Measurements from ENCODE around the gene PSMD3. TPM values are rescaled to one million over a fixed set of nuclear protein-coding genes. Genes with fewer than 3 reads are reported as not detected.

PSMD3 gene
- total RNA-seq (ENCODE audit: unreplicated experiment): 132 TPM
- long read RNA-seq, transcript PSMD3-201 (12 exons, 2,158 nt): major isoform, 64 of 73 reads
- long read RNA-seq, partial matches to known transcripts: 4 of 73 reads
- long read RNA-seq, other reads (novel, unspliced or antisense): 5 of 73 reads

GRCh38 chr17:39980351-39981206 lies at the start of gene PSMD3:
Gene PSMD3 (plus strand): TSS chr17:39980807. CDS start chr17:39980971, 164 bp downstream.
- peaks cover 11% of the 10 kb centered on the region for H3K36me3 Mint-ChIP-seq (ENCODE audit: low read depth, unreplicated experiment)
- TF ChIP-seq, protein P1, sequence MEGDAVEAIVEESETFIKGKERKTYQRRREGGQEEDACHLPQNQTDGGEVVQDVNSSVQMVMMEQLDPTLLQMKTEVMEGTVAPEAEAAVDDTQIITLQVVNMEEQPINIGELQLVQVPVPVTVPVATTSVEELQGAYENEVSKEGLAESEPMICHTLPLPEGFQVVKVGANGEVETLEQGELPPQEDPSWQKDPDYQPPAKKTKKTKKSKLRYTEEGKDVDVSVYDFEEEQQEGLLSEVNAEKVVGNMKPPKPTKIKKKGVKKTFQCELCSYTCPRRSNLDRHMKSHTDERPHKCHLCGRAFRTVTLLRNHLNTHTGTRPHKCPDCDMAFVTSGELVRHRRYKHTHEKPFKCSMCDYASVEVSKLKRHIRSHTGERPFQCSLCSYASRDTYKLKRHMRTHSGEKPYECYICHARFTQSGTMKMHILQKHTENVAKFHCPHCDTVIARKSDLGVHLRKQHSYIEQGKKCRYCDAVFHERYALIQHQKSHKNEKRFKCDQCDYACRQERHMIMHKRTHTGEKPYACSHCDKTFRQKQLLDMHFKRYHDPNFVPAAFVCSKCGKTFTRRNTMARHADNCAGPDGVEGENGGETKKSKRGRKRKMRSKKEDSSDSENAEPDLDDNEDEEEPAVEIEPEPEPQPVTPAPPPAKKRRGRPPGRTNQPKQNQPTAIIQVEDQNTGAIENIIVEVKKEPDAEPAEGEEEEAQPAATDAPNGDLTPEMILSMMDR (IDR thresholded peaks at IDR 0.05; ENCODE audit: unreplicated experiment): peak; percentile 81

DNA sequence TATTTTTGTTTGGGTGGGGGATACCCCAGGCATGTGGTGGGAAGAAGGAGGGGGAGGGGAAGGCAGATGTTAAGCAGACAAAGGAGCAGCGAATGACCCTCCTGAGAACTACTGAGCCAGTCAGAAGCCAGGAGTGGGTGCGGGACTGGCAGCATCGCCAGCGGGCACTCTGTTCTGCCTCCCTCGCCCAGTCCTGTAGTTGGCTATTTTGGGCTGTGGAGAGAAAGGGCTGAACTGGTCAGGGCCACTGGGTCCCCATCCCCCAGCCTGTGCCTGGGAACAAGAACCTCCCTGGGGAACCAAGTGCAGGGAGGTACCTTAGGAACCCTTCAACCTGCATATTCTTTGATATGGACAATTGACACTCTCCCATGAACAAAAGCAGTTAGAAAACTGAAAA lies 46.7 kb upstream of the PSMD3 start:
- Mint-ChIP-seq H3K27ac (ENCODE audit: unreplicated experiment) (peak overlapping the region; percentile 70), H3K4me1 (ENCODE audit: unreplicated experiment) (peaks cover 21% of the 10 kb centered on the region), H3K9me3 (ENCODE audit: unreplicated experiment) (no peaks in the 10 kb centered on the region), H3K4me3 (ENCODE audit: unreplicated experiment) (no peak overlapping the region), H3K27me3 (ENCODE audit: unreplicated experiment) (peaks cover 2% of the 10 kb centered on the region), H3K36me3 (ENCODE audit: low read depth, unreplicated experiment) (no peaks in the 10 kb centered on the region)
- DNase-seq (ENCODE audit: low spot score): no peak
- TF ChIP-seq, protein P1 (IDR thresholded peaks at IDR 0.05; ENCODE audit: unreplicated experiment): no peak

More at GRCh38 chr17:39980351-39981206, at the start of gene PSMD3:
- H3K4me3 Mint-ChIP-seq (ENCODE audit: unreplicated experiment): peak within 1 kb of the TSS; percentile 99
- peaks cover 8% of the 10 kb centered on the region for H3K27me3 Mint-ChIP-seq (ENCODE audit: unreplicated experiment)
- H3K9me3 Mint-ChIP-seq (ENCODE audit: unreplicated experiment): no peaks in the 10 kb centered on the region
- peak; percentile 98 for DNase-seq (ENCODE audit: low spot score)
- H3K27ac Mint-ChIP-seq (ENCODE audit: unreplicated experiment): peak within 1 kb of the TSS; percentile 97
- H3K4me1 Mint-ChIP-seq (ENCODE audit: unreplicated experiment): peaks cover 22% of the 10 kb centered on the region

GRCh38 chr17:39934324-39934723 lies 46.3 kb upstream of the PSMD3 start:
- no peak for DNase-seq (ENCODE audit: low spot score)
- Mint-ChIP-seq H3K4me1 (ENCODE audit: unreplicated experiment) (peaks cover 20% of the 10 kb centered on the region), H3K4me3 (ENCODE audit: unreplicated experiment) (no peak overlapping the region), H3K27me3 (ENCODE audit: unreplicated experiment) (peaks cover 3% of the 10 kb centered on the region), H3K36me3 (ENCODE audit: low read depth, unreplicated experiment) (no peaks in the 10 kb centered on the region), H3K27ac (ENCODE audit: unreplicated experiment) (no peak overlapping the region), H3K9me3 (ENCODE audit: unreplicated experiment) (no peaks in the 10 kb centered on the region)
- TF ChIP-seq, protein P1 (IDR thresholded peaks at IDR 0.05; ENCODE audit: unreplicated experiment): no peak

GRCh38 chr17:39935909-39936308 lies 44.7 kb upstream of the PSMD3 start:
- peaks cover 3% of the 10 kb centered on the region for H3K27me3 Mint-ChIP-seq (ENCODE audit: unreplicated experiment)
- TF ChIP-seq, protein P1 (IDR thresholded peaks at IDR 0.05; ENCODE audit: unreplicated experiment): no peak
- no peaks in the 10 kb centered on the region for H3K9me3 Mint-ChIP-seq (ENCODE audit: unreplicated experiment)
- no peak overlapping the region for H3K27ac Mint-ChIP-seq (ENCODE audit: unreplicated experiment)
- no peaks in the 10 kb centered on the region for H3K36me3 Mint-ChIP-seq (ENCODE audit: low read depth, unreplicated experiment)
- DNase-seq (ENCODE audit: low spot score): no peak
- no peak overlapping the region for H3K4me3 Mint-ChIP-seq (ENCODE audit: unreplicated experiment)
- H3K4me1 Mint-ChIP-seq (ENCODE audit: unreplicated experiment): peaks cover 28% of the 10 kb centered on the region

GRCh38 chr17:39937447-39937846 lies 43.2 kb upstream of the PSMD3 start:
- TF ChIP-seq, protein P1 (IDR thresholded peaks at IDR 0.05; ENCODE audit: unreplicated experiment): no peak

More at GRCh38 chr17:39937447-39937846, 43.2 kb upstream of the PSMD3 start:
- H3K36me3 Mint-ChIP-seq (ENCODE audit: low read depth, unreplicated experiment): peaks cover 4% of the 10 kb centered on the region
- no peak overlapping the region for H3K4me3 Mint-ChIP-seq (ENCODE audit: unreplicated experiment)
- DNase-seq (ENCODE audit: low spot score): no peak
- no peaks in the 10 kb centered on the region for H3K9me3 Mint-ChIP-seq (ENCODE audit: unreplicated experiment)
- H3K27ac Mint-ChIP-seq (ENCODE audit: unreplicated experiment): no peak overlapping the region
- peaks cover 28% of the 10 kb centered on the region for H3K4me1 Mint-ChIP-seq (ENCODE audit: unreplicated experiment)
- peaks cover 3% of the 10 kb centered on the region for H3K27me3 Mint-ChIP-seq (ENCODE audit: unreplicated experiment)

Data from endothelial cell (in vitro differentiated cells).